Stimulated activated CD4-positive, alpha-beta T cell treated with anti-CD3 and anti-CD28 coated beads, Interleukin-15, amount 100 ng/mL, for 24 hours (primary cell): ENCODE results near the gene MMP12.

ENCODE experiments used
- DNase-seq: peaks from one replicate; pipeline ENCODE4 v3.0.0-alpha.2; 2020

Gene MMP12

GRCh38 chr11:102849311-102849710 is 25.5 kb downstream of the MMP12 start:
- no peak for DNase-seq

GRCh38 chr11:102846292-102846691 is 28.5 kb downstream of the MMP12 start:
- DNase-seq: no peak

GRCh38 chr11:102843489-102843888 is 31.3 kb downstream of the MMP12 start, which contains the start of gene MMP3:
Gene MMP3 (minus strand): TSS chr11:102843609. CDS start chr11:102843546, 63 bp downstream.
- no peak for DNase-seq

GRCh38 chr11:102842930-102843329 is 31.9 kb downstream of the MMP12 start:
- DNase-seq: no peak

- DNase-seq: no peak
These were observed 34.8 kb downstream of the MMP12 start for GRCh38 chr11:102840018-102840417.

- no peak for DNase-seq
These were observed 37.1 kb downstream of the MMP12 start for GRCh38 chr11:102837646-102838045.

- no peak for DNase-seq
These were observed 37.6 kb downstream of the MMP12 start for GRCh38 chr11:102837156-102837555.

- DNase-seq: no peak
These were observed 38.4 kb downstream of the MMP12 start for GRCh38 chr11:102836290-102836875.

- DNase-seq: no peak
These were observed 41.1 kb downstream of the MMP12 start for GRCh38 chr11:102833731-102834130.

- DNase-seq: no peak
These were observed 42.2 kb downstream of the MMP12 start for GRCh38 chr11:102832612-102833011.

GRCh38 chr11:102831489-102832440 is 43.0 kb downstream of the MMP12 start:
- DNase-seq: peak; percentile 26

GRCh38 chr11:102831128-102831488 is 43.7 kb downstream of the MMP12 start:
- DNase-seq: no peak

- no peak for DNase-seq
These were observed 44.6 kb downstream of the MMP12 start for GRCh38 chr11:102830001-102830727.

GRCh38 chr11:102829316-102830000 is 45.3 kb downstream of the MMP12 start:
- no peak for DNase-seq

- DNase-seq: no peak
These were observed 50.2 kb downstream of the MMP12 start for GRCh38 chr11:102824556-102824955.

GRCh38 chr11:102819491-102819890 is 55.3 kb downstream of the MMP12 start:
- DNase-seq: no peak

GRCh38 chr11:102813484-102813883 is 61.3 kb downstream of the MMP12 start:
- DNase-seq: no peak
